Gastroesophageal sphincter (tissue), 4 donors: ENCODE data around the gene UBXN10. TPM values are rescaled to one million over a fixed set of nuclear protein-coding genes. Genes with fewer than 3 reads are reported as not detected.

Experiments
- ATAC-seq: fragments of 150-250 bp; one replicate; pipeline ENCODE4 v1.9.1; 2016; ENCODE audit warnings: mild to moderate bottlenecking, moderate library complexity
- H3K27ac ChIP-seq, 4 donors: fragments of 200-600 bp; sonication (generic) in 3 of 4; 1 replicate in 3 of 4; 2 replicates in 1 of 4; pipeline ENCODE4 v1.5.1; 2016 to 2019
- H3K27me3 ChIP-seq: fragments of 200-600 bp; sonication (generic); one replicate; pipeline ENCODE4 v1.5.1; 2019
- H3K36me3 ChIP-seq, 2 donors: fragments of 200-600 bp; sonication (generic); one replicate each; pipeline ENCODE4 v1.5.1; 2019; ENCODE audit warnings: control low read depth in 1 of 2
- H3K4me1 ChIP-seq, 3 donors: fragments of 200-600 bp; sonication (generic); 1 replicate in 2 of 3; 2 replicates in 1 of 3; pipeline ENCODE4 v1.5.1; 2016 to 2019; ENCODE audit warnings: control low read depth in 2 of 3
- H3K4me3 ChIP-seq, 2 donors: fragments of 200-600 bp; sonication (generic); one replicate each; pipeline ENCODE4 v1.5.1; 2019; ENCODE audit warnings: mild to moderate bottlenecking in 1 of 2, moderate library complexity in 1 of 2
- H3K9me3 ChIP-seq, 3 donors: fragments of 200-600 bp; sonication (generic); one replicate each; pipeline ENCODE4 v1.5.1; 2017 to 2019; ENCODE audit warnings: control low read depth in 2 of 3
- CTCF ChIP-seq, 4 experiments: fragments of 200-600 bp in 2 of 4; fragments of 450-650 bp in 2 of 4; sonication (generic) in 1 of 4; IDR thresholded peaks; one replicate each; pipeline ENCODE4 v1.5.1; 2017 to 2019; ENCODE audit warnings: antibody characterized with exemption in 4 of 4, mild to moderate bottlenecking in 2 of 4, moderate library complexity in 2 of 4
- EP300 ChIP-seq: sonication (generic); formaldehyde crosslinking; IDR thresholded peaks from one replicate; pipeline ENCODE4 v1.6.1; 2017; ENCODE audit warnings: antibody characterized with exemption, mild to moderate bottlenecking
- POLR2A ChIP-seq, 2 donors: fragments of 450-650 bp; IDR thresholded peaks; one replicate each; pipeline ENCODE4 v1.6.1; 2017; ENCODE audit warnings: antibody characterized with exemption in 2 of 2, mild to moderate bottlenecking in 2 of 2, moderate library complexity in 1 of 2
- POLR2AphosphoS5 ChIP-seq: sonication (generic); formaldehyde crosslinking; IDR thresholded peaks from one replicate; pipeline ENCODE4 v1.6.1; 2017; ENCODE audit warnings: antibody characterized with exemption
- WGBS, 2 donors: methylation state at CpG; one replicate each; pipeline ENCODE4 v1.1.5; 2018; ENCODE audit warnings: low coverage in 1 of 2; 5-methylcytosine and 5-hydroxymethylcytosine counted together
- total RNA-seq, 4 donors: library from RNA; depleted of rRNA; stranded (reverse); fragments of >200 nt; gene quantifications; one replicate each; pipeline ENCODE4 v1.1.0, GENCODE V29; 2016

Gene UBXN10
- total RNA-seq, 4 donors from 2014 or later, result 9.2 to 27.9 (median 18.8) TPM

GRCh38 chr1:20167126-20167525 is 18.8 kb upstream of the UBXN10 start:
- no peaks in the 10 kb centered on the region for H3K27me3 ChIP-seq
- peaks cover 0 to 28% (median 0%) of the 10 kb centered on the region in 3 donors for H3K4me1 ChIP-seq
- H3K9me3 ChIP-seq, result peaks cover 0 to 13% (median 0%) of the 10 kb centered on the region in 3 donors
- no peak for ATAC-seq
- H3K27ac ChIP-seq, result no peak overlapping the region
- no peak overlapping the region for H3K4me3 ChIP-seq
- no peaks in the 10 kb centered on the region for H3K36me3 ChIP-seq
- no peak for TF ChIP-seq POLR2AphosphoS5
- 67 to 88% methylated on average over 7 to 8 of the region's 8 CpGs for WGBS, 2 donors

GRCh38 chr1:20168564-20169491 is 17.1 kb upstream of the UBXN10 start:
- Histone ChIP-seq H3K27ac (no peak overlapping the region), H3K9me3 (peaks cover 0 to 7% (median 0%) of the 10 kb centered on the region in 3 donors), H3K27me3 (no peaks in the 10 kb centered on the region), H3K4me1 (peaks cover 0 to 36% (median 0%) of the 10 kb centered on the region in 3 donors), H3K4me3 (no peak overlapping the region), H3K36me3 (no peaks in the 10 kb centered on the region)
- no peak for ATAC-seq
- 52 to 72% methylated on average over 5 of the region's 9 CpGs for WGBS, 2 donors
- TF ChIP-seq POLR2A (IDR thresholded peaks at IDR 0.05), result no peak
- TF ChIP-seq CTCF (IDR thresholded peaks at IDR 0.05), result no peak
- no peak for TF ChIP-seq POLR2AphosphoS5
- TF ChIP-seq EP300, result no peak

GRCh38 chr1:20169932-20170331 is 16.0 kb upstream of the UBXN10 start:
- Histone ChIP-seq H3K36me3 (no peaks in the 10 kb centered on the region), H3K27ac (no peak overlapping the region), H3K4me1 (peaks cover 0 to 29% (median 0%) of the 10 kb centered on the region in 3 donors), H3K4me3 (no peak overlapping the region), H3K27me3 (no peaks in the 10 kb centered on the region), H3K9me3 (peaks cover 0 to 4% (median 0%) of the 10 kb centered on the region in 3 donors)
- 95 to 100% methylated on average over 3 to 4 of the region's 5 CpGs for WGBS, 2 donors
- ATAC-seq, result no peak
- TF ChIP-seq POLR2A (IDR thresholded peaks at IDR 0.05), result no peak
- TF ChIP-seq POLR2AphosphoS5, result no peak
- TF ChIP-seq CTCF (IDR thresholded peaks at IDR 0.05), result no peak
- no peak for TF ChIP-seq EP300

- Histone ChIP-seq H3K27ac (no peak overlapping the region), H3K36me3 (no peaks in the 10 kb centered on the region), H3K9me3 (no peaks in the 10 kb centered on the region), H3K27me3 (no peaks in the 10 kb centered on the region), H3K4me3 (no peak overlapping the region), H3K4me1 (peaks cover 0 to 12% (median 0%) of the 10 kb centered on the region in 3 donors)
- WGBS, 2 donors, result 64% methylated on average over 3 of the region's 12 CpGs; no CpG with 5 or more reads in 1 of the 2 donors
- TF ChIP-seq CTCF (IDR thresholded peaks at IDR 0.05), result no peak
- no peak for TF ChIP-seq POLR2AphosphoS5
- no peak for TF ChIP-seq EP300
- TF ChIP-seq POLR2A (IDR thresholded peaks at IDR 0.05), result no peak
- no peak for ATAC-seq
Measured at GRCh38 chr1:20172033-20172590, 13.8 kb upstream of the UBXN10 start.

GRCh38 chr1:20174937-20175666 is 10.8 kb upstream of the UBXN10 start:
- no peak for ATAC-seq
- Histone ChIP-seq H3K9me3 (no peaks in the 10 kb centered on the region), H3K4me3 (no peak overlapping the region), H3K27me3 (no peaks in the 10 kb centered on the region), H3K4me1 (peaks cover 0 to 41% (median 5%) of the 10 kb centered on the region in 3 donors), H3K36me3 (no peaks in the 10 kb centered on the region), H3K27ac (no peak overlapping the region)
- 53 to 60% methylated on average over 5 to 9 of the region's 9 CpGs for WGBS, 2 donors
- TF ChIP-seq CTCF (IDR thresholded peaks at IDR 0.05) (no peak), POLR2A (IDR thresholded peaks at IDR 0.05) (no peak), POLR2AphosphoS5 (no peak), EP300 (no peak)
